H1 (cell line): Measurements from ENCODE around the gene ELL. TPM values are rescaled to one million over a fixed set of nuclear protein-coding genes. Genes with fewer than 3 reads are reported as not detected.

Experiments used
- CTCF ChIA-PET: fragments of 300-600 bp; sonication (Branson Sonifier 250); formaldehyde crosslinking; loops from one replicate; lab custom pipeline; 2021; ENCODE audit not compliant: partially characterized antibody; lab: Charles Lee
- POLR2A ChIA-PET: fragments of 300-600 bp; sonication (Branson Sonifier 250); formaldehyde crosslinking; loops from one replicate; lab custom pipeline; 2021; ENCODE audit warnings: inconsistent platforms; ENCODE audit not compliant: partially characterized antibody; lab: Charles Lee
- DNase-seq, 2 experiments: peaks; one replicate each; pipeline versions ENCODE4 v3.0.0 to v3.0.0-alpha.2; 2010 to 2022; ENCODE audit warnings: low spot score in 2 of 2, low read depth in 1 of 2, mixed read lengths in 1 of 2
- FAIRE-seq: peaks from 2 replicates; lab custom pipeline; 2011; peaks lifted over from hg19 to GRCh38; lab: Jason Lieb, UNC
- H2AFZ ChIP-seq: 2 replicates; pipeline ENCODE4 v1.8.1; 2012; ENCODE audit warnings: low read length, inconsistent platforms
- H2AK5ac ChIP-seq: 2 replicates; pipeline ENCODE4 v1.6.1; 2013; ENCODE audit warnings: low read depth, low read length
- H2BK120ac ChIP-seq: replicated peaks from 2 replicates; pipeline ENCODE3; 2013; ENCODE audit warnings: low read depth, low read length, inconsistent platforms
- H2BK12ac ChIP-seq: 2 replicates; pipeline ENCODE4 v1.6.1; 2013; ENCODE audit warnings: low read depth, low read length
- H2BK15ac ChIP-seq: 2 replicates; pipeline ENCODE4 v1.6.1; 2013; ENCODE audit warnings: low read length
- H2BK20ac ChIP-seq: 2 replicates; pipeline ENCODE4 v1.6.1; 2013; ENCODE audit warnings: low read length
- H2BK5ac ChIP-seq: 2 replicates; pipeline ENCODE4 v1.6.1; 2013; ENCODE audit warnings: low read depth, low read length
- H3K14ac ChIP-seq: 2 replicates; pipeline ENCODE4 v1.6.1; 2013; ENCODE audit warnings: inconsistent platforms; ENCODE audit not compliant: insufficient read length
- H3K18ac ChIP-seq: 2 replicates; pipeline ENCODE4 v1.6.1; 2013; ENCODE audit warnings: low read length; ENCODE audit errors: extremely low read depth
- H3K23ac ChIP-seq: 2 replicates; pipeline ENCODE4 v1.6.1; 2013; ENCODE audit warnings: inconsistent platforms; ENCODE audit not compliant: insufficient read length
- H3K23me2 ChIP-seq: 2 replicates; pipeline ENCODE4 v1.6.1; 2013; ENCODE audit warnings: low read depth, low read length
- H3K27ac ChIP-seq: 2 replicates; pipeline ENCODE4 v1.6.1; 2011; ENCODE audit warnings: low read depth, low read length, inconsistent platforms
- H3K27me3 ChIP-seq, 4 experiments: replicated peaks in 1 of 4; 1 replicate in 1 of 4; 2 replicates in 3 of 4; pipeline versions ENCODE4 v1.6.1 to v1.8.1; 2011 to 2013; ENCODE audit warnings: low read length in 3 of 4, mild to moderate bottlenecking in 3 of 4, inconsistent platforms in 2 of 4, mixed read lengths in 2 of 4, moderate library complexity in 1 of 4; ENCODE audit not compliant: control insufficient read depth in 3 of 4, insufficient read depth in 3 of 4; ENCODE audit errors: extremely low read depth in 1 of 4
- H3K36me3 ChIP-seq, 4 experiments: 2 replicates each; pipeline versions ENCODE4 v1.6.1 to v1.8.1; 2011 to 2013; ENCODE audit warnings: mild to moderate bottlenecking in 4 of 4, low read length in 3 of 4, moderate library complexity in 2 of 4, control low read depth in 1 of 4, inconsistent platforms in 1 of 4; ENCODE audit not compliant: insufficient read depth in 4 of 4, control insufficient read depth in 2 of 4
- H3K4ac ChIP-seq: replicated peaks from 2 replicates; pipeline ENCODE3; 2013; ENCODE audit warnings: low read length, low read depth, mixed read lengths, inconsistent platforms; ENCODE audit not compliant: insufficient read length
- H3K4me1 ChIP-seq, 4 experiments: replicated peaks in 1 of 4; 1 replicate in 1 of 4; 2 replicates in 3 of 4; pipeline versions ENCODE4 v1.6.1 to v1.8.1; 2011 to 2013; ENCODE audit warnings: low read length in 3 of 4, inconsistent platforms in 2 of 4, mixed read lengths in 1 of 4; ENCODE audit not compliant: insufficient read depth in 4 of 4, control insufficient read depth in 3 of 4
- H3K4me2 ChIP-seq, 2 experiments: 2 replicates each; pipeline versions ENCODE4 v1.6.1 to v1.8.1; 2011 to 2013; ENCODE audit warnings: low read depth in 2 of 2, low read length in 2 of 2, control low read depth in 1 of 2, inconsistent platforms in 1 of 2, mild to moderate bottlenecking in 1 of 2; ENCODE audit not compliant: insufficient read depth in 1 of 2
- H3K4me3 ChIP-seq, 4 experiments: fragments of 200-600, 300-600 bp in 1 of 4; sonication (generic), shearing (Covaris generic), sonication (Bioruptor Twin) in 1 of 4; 2 replicates each; pipeline versions ENCODE4 v1.5.1 to v1.8.1; 2011 to 2016; ENCODE audit warnings: low read length in 4 of 4, low read depth in 3 of 4, control low read depth in 2 of 4, inconsistent platforms in 2 of 4, mild to moderate bottlenecking in 2 of 4, mixed read lengths in 1 of 4, moderate library complexity in 1 of 4; ENCODE audit not compliant: insufficient read depth in 2 of 4; ENCODE audit errors: extremely low read depth in 1 of 4
- H3K56ac ChIP-seq: replicated peaks from 2 replicates; pipeline ENCODE3; 2013; ENCODE audit warnings: low read depth, mild to moderate bottlenecking, mixed read lengths, low read length, inconsistent platforms; ENCODE audit not compliant: insufficient read length
- H3K79me1 ChIP-seq: 2 replicates; pipeline ENCODE4 v1.6.1; 2013; ENCODE audit warnings: low read depth, low read length, control low read depth
- H3K79me2 ChIP-seq, 2 experiments: 2 replicates each; pipeline versions ENCODE4 v1.6.1 to v1.8.1; 2012 to 2013; ENCODE audit warnings: low read length in 2 of 2, mild to moderate bottlenecking in 2 of 2, inconsistent platforms in 1 of 2; ENCODE audit not compliant: insufficient read depth in 2 of 2, control insufficient read depth in 1 of 2
- H3K9ac ChIP-seq, 4 experiments: replicated peaks in 1 of 4; 1 replicate in 1 of 4; 2 replicates in 3 of 4; pipeline versions ENCODE4 v1.6.1 to v1.8.1; 2011 to 2013; ENCODE audit warnings: low read depth in 3 of 4, low read length in 3 of 4, control low read depth in 2 of 4, mild to moderate bottlenecking in 2 of 4, moderate library complexity in 2 of 4, inconsistent platforms in 1 of 4; ENCODE audit errors: extremely low read depth in 1 of 4
- H3K9me3 ChIP-seq, 2 experiments: 2 replicates each; pipeline versions ENCODE4 v1.6.1 to v1.8.1; 2012 to 2013; ENCODE audit warnings: mild to moderate bottlenecking in 2 of 2, moderate library complexity in 2 of 2, control low read depth in 1 of 2, inconsistent platforms in 1 of 2, low read depth in 1 of 2, low read length in 1 of 2, mixed read lengths in 1 of 2; ENCODE audit not compliant: insufficient read depth in 2 of 2
- H4K20me1 ChIP-seq, 2 experiments: replicated peaks in 1 of 2; 2 replicates each; pipeline versions ENCODE3 to v1.8.1; 2011 to 2013; ENCODE audit warnings: inconsistent platforms in 2 of 2, low read length in 2 of 2, mild to moderate bottlenecking in 1 of 2; ENCODE audit not compliant: insufficient read depth in 2 of 2, control insufficient read depth in 1 of 2
- H4K5ac ChIP-seq: 2 replicates; pipeline ENCODE4 v1.6.1; 2013; ENCODE audit warnings: low read length, low read depth, mixed read lengths, inconsistent platforms; ENCODE audit not compliant: insufficient read length
- H4K8ac ChIP-seq: 2 replicates; pipeline ENCODE4 v1.8.0; 2013; ENCODE audit warnings: mild to moderate bottlenecking, moderate library complexity, low read length, inconsistent platforms; ENCODE audit not compliant: insufficient read depth; ENCODE audit errors: extremely low read depth
- H4K91ac ChIP-seq: replicated peaks from 2 replicates; pipeline ENCODE3; 2013; ENCODE audit warnings: low read length, mixed read lengths, inconsistent platforms; ENCODE audit not compliant: insufficient read length
- CHD2 ChIP-seq: IDR thresholded peaks from 2 replicates; pipeline ENCODE4 v1.6.1; 2012; ENCODE audit warnings: low read length, improper control_type of control experiment
- CREB1 ChIP-seq: IDR thresholded peaks from 2 replicates; pipeline ENCODE4 v1.6.1; 2012; ENCODE audit warnings: inconsistent platforms
- KDM5A ChIP-seq: fragments of 200-600 bp; IDR thresholded peaks from 2 replicates; pipeline ENCODE4 v1.7.1; 2012; ENCODE audit warnings: mild to moderate bottlenecking, low read length, inconsistent platforms, mixed read lengths
- RAD21 ChIP-seq, 2 experiments: IDR thresholded peaks in 1 of 2; conservative IDR thresholded peaks in 1 of 2; 2 replicates each; pipeline ENCODE4 v1.6.1; 2011; ENCODE audit warnings: low read depth in 2 of 2, low read length in 2 of 2, improper control_type of control experiment in 1 of 2, inconsistent platforms in 1 of 2, mild to moderate bottlenecking in 1 of 2, moderate library complexity in 1 of 2
- YY1 ChIP-seq: IDR thresholded peaks from 2 replicates; pipeline ENCODE4 v1.6.1; 2011; ENCODE audit warnings: low read depth, mild to moderate bottlenecking, low read length
- WGBS, 2 experiments: shearing (Covaris generic) in 1 of 2; methylation state at CpG; one replicate each; pipeline versions ENCODE4 v1.1.6 to v1.1.7; 2013 to 2015; ENCODE audit warnings: low lambda C conversion rate in 2 of 2, mixed read lengths in 2 of 2, inconsistent platforms in 1 of 2, low coverage in 1 of 2, missing lambda C conversion rate in 1 of 2; ENCODE audit not compliant: insufficient replicate concordance in 2 of 2, insufficient coverage in 1 of 2, insufficient read length in 1 of 2; ENCODE audit errors: extremely low coverage in 1 of 2, missing lambda C conversion rate in 1 of 2; 5-methylcytosine and 5-hydroxymethylcytosine counted together
- polyA plus RNA-seq, 7 experiments: library from polyadenylated mRNA; depleted of rRNA in 3 of 7; stranded (reverse) in 5 of 7; unstranded in 2 of 7; fragments of >200 nt in 5 of 7; fragments of 200-250 nt in 2 of 7; gene quantifications; 1 replicate in 5 of 7; 2 replicates in 1 of 7; 4 replicates in 1 of 7; pipeline versions ENCODE4 v1.2.1 to v1.2.3, GENCODE V29; 2011 to 2013; ENCODE audit warnings: missing spikeins in 2 of 7, mixed read lengths in 2 of 7
- total RNA-seq: library from RNA; stranded (reverse); fragmentation: NEBNext Ultra II Directional; extraction: Animal tissue kit (Norgen Biotek cat#: 25700); gene quantifications from 2 replicates; pipeline ENCODE4 v1.2.1, GENCODE V29; 2021
- TF ChIP-seq, protein P1 (sequence below): IDR thresholded peaks from 2 replicates; pipeline ENCODE4 v1.6.1; 2011; ENCODE audit warnings: low read length, improper control_type of control experiment
- TF ChIP-seq, protein P2 (sequence below): IDR thresholded peaks from 2 replicates; pipeline ENCODE4 v1.6.1; 2012; ENCODE audit warnings: inconsistent platforms
- TF ChIP-seq, protein P3 (sequence below): IDR thresholded peaks from 2 replicates; pipeline ENCODE4 v1.6.1; 2012; ENCODE audit warnings: inconsistent platforms

Gene ELL
- total and polyA plus RNA-seq, 2 of the 8 experiments (the other 6 are each of a cell fraction or from before 2014, with no cell fraction given): 5.2 to 10.5 TPM

DNA sequence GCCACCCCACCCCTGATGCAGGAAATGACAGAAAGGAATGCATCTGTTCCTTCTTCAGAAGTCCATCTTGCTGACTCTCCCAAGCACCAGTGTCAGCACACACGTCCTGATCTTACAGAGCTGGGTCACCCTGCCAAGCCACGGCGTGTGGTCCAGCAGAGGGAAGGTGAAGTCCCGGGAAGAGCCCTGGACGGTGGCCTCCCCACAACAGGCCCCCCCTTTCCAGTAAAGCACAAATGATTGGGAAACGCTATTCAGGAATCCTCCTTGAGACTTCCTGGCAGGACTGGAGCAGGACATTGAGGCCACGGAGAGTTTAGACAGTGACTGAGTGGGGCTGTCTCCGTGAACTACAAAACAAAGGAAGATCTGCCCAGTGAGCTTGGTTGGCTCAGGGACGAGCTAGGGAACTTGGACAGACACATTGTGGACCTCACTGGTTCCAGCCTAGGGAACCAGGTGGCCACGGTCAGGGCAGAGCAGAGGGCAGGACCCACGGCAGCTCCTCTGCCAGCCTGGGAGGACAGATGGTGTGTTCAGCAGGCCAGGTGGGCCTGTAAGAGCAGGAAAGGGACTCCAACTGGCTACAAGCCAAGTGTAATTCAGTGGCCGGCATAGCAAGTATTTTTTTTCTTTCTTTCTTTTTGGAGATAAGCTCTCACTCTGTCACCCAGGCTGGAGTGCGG lies 41.7 kb downstream of the ELL start:
- H3K18ac ChIP-seq: no peak overlapping the region
- no peak overlapping the region for H3K4me2 ChIP-seq
- H4K91ac ChIP-seq: no peak overlapping the region
- no peak overlapping the region for H3K23ac ChIP-seq
- 86% methylated on average over 13 of the region's 13 CpGs; no CpG with 5 or more reads in 1 of the 2 experiments for WGBS, 2 experiments
- H2BK15ac ChIP-seq: no peak overlapping the region
- peak overlapping the region; percentile 98; the same call in 1 of the 2 replicates for H2AK5ac ChIP-seq
- 0 out of 2 replicates have a peak overlapping the region, but pooled peaks have one; percentile 39 for H2BK12ac ChIP-seq
- H3K79me2 ChIP-seq: peaks cover 0 to 19% of the 10 kb centered on the region in 2 experiments; a peak in 1 of 4 replicates
- H3K79me1 ChIP-seq: peaks cover 19% of the 10 kb centered on the region
- no peak overlapping the region for H2BK120ac ChIP-seq
- H2BK20ac ChIP-seq: no peak overlapping the region
- TF ChIP-seq YY1 (no peak), CHD2 (no peak), RAD21 (IDR thresholded peaks at IDR 0.05 in 1 of 2, conservative IDR thresholded peaks at IDR 0.05 in 1 of 2; ENCODE audit: low read depth in 2 of 2, low read length in 2 of 2) (no peak), KDM5A (no peak), CREB1 (no peak)
- TF ChIP-seq, protein P1, sequence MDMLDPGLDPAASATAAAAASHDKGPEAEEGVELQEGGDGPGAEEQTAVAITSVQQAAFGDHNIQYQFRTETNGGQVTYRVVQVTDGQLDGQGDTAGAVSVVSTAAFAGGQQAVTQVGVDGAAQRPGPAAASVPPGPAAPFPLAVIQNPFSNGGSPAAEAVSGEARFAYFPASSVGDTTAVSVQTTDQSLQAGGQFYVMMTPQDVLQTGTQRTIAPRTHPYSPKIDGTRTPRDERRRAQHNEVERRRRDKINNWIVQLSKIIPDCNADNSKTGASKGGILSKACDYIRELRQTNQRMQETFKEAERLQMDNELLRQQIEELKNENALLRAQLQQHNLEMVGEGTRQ: no peak
- TF ChIP-seq, protein P2, sequence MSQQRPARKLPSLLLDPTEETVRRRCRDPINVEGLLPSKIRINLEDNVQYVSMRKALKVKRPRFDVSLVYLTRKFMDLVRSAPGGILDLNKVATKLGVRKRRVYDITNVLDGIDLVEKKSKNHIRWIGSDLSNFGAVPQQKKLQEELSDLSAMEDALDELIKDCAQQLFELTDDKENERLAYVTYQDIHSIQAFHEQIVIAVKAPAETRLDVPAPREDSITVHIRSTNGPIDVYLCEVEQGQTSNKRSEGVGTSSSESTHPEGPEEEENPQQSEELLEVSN: no peak
- TF ChIP-seq, protein P3, sequence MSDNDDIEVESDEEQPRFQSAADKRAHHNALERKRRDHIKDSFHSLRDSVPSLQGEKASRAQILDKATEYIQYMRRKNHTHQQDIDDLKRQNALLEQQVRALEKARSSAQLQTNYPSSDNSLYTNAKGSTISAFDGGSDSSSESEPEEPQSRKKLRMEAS: no peak
- no peak overlapping the region for H3K9ac ChIP-seq
- no peak overlapping the region for H4K8ac ChIP-seq
- FAIRE-seq (no peak), DNase-seq (no peak)
- H3K56ac ChIP-seq: no peak overlapping the region
- no peak overlapping the region for H2BK5ac ChIP-seq
- no peak overlapping the region for H4K5ac ChIP-seq
- no peak overlapping the region for H2AFZ ChIP-seq
- H3K4ac ChIP-seq: no peak overlapping the region
- H3K4me1 ChIP-seq: no peaks in the 10 kb centered on the region; a peak in 1 of 7 replicates
- ChIA-PET POLR2A (interaction anchor here (1.0 kb wide), 1 partner anchor 199 kb away, joined by 3 read pairs; the partner anchor contains the start of gene JUND), CTCF (interaction anchor here (0.8 to 18.5 kb wide), 8 partner anchors 7 to 192 kb away, joined by 3 to 213 read pairs (median 4); no protein-coding TSS in a partner anchor)
- no peaks in the 10 kb centered on the region for H3K27me3 ChIP-seq
- no peaks in the 10 kb centered on the region for H3K9me3 ChIP-seq
- no peak overlapping the region for H3K4me3 ChIP-seq
- peaks cover 0 to 24% of the 10 kb centered on the region in 2 experiments for H4K20me1 ChIP-seq
- no peaks in the 10 kb centered on the region for H3K36me3 ChIP-seq
- no peak overlapping the region for H3K14ac ChIP-seq
- no peak overlapping the region for H3K27ac ChIP-seq
- H3K23me2 ChIP-seq: 0 out of 2 replicates have a peak, but pooled peaks cover 4% of the 10 kb centered on the region
